Mesothelial cell of epicardium (in vitro differentiated cells): ENCODE results near the gene BZW2. TPM values are rescaled to one million over a fixed set of nuclear protein-coding genes. Genes with fewer than 3 reads are reported as not detected.

ENCODE experiments used
- DNase-seq, 2 experiments: peaks; one replicate each; pipeline ENCODE4 v3.0.0; 2021; ENCODE audit warnings: low spot score in 2 of 2; ENCODE audit not compliant: unreplicated experiment in 2 of 2
- H3K27ac Mint-ChIP-seq: 2 replicates; pipeline ENCODE4 v1.8.0; 2021; ENCODE audit warnings: mixed read lengths
- H3K27me3 Mint-ChIP-seq: 2 replicates; pipeline ENCODE4 v1.8.0; 2021; ENCODE audit warnings: low read depth, mixed read lengths
- H3K36me3 Mint-ChIP-seq: 2 replicates; pipeline ENCODE4 v1.8.0; 2021; ENCODE audit warnings: mixed read lengths
- H3K4me1 Mint-ChIP-seq: 2 replicates; pipeline ENCODE4 v1.8.0; 2021; ENCODE audit warnings: mixed read lengths
- H3K4me3 Mint-ChIP-seq: 2 replicates; pipeline ENCODE4 v1.8.0; 2021; ENCODE audit warnings: mild to moderate bottlenecking, moderate library complexity, mixed read lengths
- H3K9me3 Mint-ChIP-seq: 2 replicates; pipeline ENCODE4 v1.8.0; 2021; ENCODE audit warnings: mixed read lengths
- total RNA-seq: library from RNA; stranded (reverse); gene quantifications from 3 replicates; pipeline ENCODE4 v1.2.1, GENCODE V29; 2021
- TF ChIP-seq, protein P1 (sequence below): fragments of 200-600 bp; sonication (generic); IDR thresholded peaks from one replicate; pipeline ENCODE4 v1.5.0; 2021; ENCODE audit warnings: antibody characterized with exemption; ENCODE audit not compliant: unreplicated experiment

The BZW2 gene
- total RNA-seq, 1 donor from 2014 or later, result 73.9 TPM

DNA sequence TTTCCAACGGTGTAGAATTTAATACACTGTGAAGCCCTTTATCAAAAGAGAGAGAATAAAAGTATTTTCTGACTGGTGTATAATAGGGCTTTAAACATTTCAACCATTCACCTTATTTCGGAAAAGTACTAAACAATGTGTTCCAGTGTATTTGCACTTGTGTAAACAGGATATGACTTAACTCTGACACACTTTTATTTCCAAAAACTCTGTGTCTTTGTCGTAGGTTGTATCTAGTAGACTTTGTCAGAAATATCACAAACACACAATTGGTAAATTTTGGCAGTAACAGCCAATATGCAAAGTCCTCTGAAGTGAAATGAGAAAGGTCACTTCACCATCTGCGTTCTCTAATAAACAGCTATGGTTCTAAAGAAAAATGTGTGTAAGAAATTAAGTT lies 97.3 kb downstream of the BZW2 start:
- no peak for DNase-seq
- Mint-ChIP-seq H3K27me3 (peaks cover 2% of the 10 kb centered on the region), H3K27ac (no peak overlapping the region), H3K4me1 (peaks cover 31% of the 10 kb centered on the region), H3K4me3 (no peak overlapping the region), H3K9me3 (no peaks in the 10 kb centered on the region), H3K36me3 (no peaks in the 10 kb centered on the region)
- TF ChIP-seq, protein P1, sequence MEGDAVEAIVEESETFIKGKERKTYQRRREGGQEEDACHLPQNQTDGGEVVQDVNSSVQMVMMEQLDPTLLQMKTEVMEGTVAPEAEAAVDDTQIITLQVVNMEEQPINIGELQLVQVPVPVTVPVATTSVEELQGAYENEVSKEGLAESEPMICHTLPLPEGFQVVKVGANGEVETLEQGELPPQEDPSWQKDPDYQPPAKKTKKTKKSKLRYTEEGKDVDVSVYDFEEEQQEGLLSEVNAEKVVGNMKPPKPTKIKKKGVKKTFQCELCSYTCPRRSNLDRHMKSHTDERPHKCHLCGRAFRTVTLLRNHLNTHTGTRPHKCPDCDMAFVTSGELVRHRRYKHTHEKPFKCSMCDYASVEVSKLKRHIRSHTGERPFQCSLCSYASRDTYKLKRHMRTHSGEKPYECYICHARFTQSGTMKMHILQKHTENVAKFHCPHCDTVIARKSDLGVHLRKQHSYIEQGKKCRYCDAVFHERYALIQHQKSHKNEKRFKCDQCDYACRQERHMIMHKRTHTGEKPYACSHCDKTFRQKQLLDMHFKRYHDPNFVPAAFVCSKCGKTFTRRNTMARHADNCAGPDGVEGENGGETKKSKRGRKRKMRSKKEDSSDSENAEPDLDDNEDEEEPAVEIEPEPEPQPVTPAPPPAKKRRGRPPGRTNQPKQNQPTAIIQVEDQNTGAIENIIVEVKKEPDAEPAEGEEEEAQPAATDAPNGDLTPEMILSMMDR, result no peak

DNA sequence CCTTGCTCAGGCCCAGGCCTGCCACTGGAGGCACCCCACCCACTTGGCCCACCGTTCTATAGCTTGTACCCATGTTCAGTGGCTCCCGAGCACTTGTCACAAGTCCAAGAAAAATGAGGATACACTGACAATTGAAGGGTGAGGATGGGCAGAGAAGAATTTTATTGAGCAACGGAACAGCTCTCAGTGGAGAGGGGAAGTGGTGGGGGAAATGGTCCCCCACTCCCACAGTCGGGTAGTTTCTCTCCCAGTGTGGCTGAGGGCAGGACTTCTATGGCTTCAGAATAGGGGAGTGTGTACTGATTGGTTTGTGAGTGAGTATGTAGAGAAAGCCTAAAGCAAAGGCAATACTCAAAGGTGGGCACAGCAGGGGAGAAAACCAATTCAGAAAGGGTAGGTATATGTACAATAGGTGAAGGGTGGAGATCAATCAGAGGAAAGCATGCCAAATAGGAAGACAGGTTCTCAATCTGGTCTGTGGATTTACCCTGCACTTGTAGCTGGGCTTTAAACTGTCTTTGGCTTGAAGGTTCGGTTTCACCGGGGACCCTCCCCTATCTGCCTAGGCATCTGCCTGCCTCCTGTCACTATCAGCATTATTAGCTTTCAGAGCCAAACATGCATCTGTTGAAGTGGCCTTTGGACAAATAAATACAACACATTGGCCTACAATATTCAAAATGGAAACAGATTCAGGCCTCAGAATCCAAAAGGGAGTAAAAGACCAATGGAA lies 98.7 kb downstream of the BZW2 start:
- no peak overlapping the region for H3K4me3 Mint-ChIP-seq
- no peaks in the 10 kb centered on the region for H3K9me3 Mint-ChIP-seq
- TF ChIP-seq, protein P1, result no peak
- H3K27me3 Mint-ChIP-seq, result peaks cover 2% of the 10 kb centered on the region
- no peak for DNase-seq
- peaks cover 29% of the 10 kb centered on the region for H3K4me1 Mint-ChIP-seq
- no peak overlapping the region for H3K27ac Mint-ChIP-seq
- H3K36me3 Mint-ChIP-seq, result no peaks in the 10 kb centered on the region

DNA sequence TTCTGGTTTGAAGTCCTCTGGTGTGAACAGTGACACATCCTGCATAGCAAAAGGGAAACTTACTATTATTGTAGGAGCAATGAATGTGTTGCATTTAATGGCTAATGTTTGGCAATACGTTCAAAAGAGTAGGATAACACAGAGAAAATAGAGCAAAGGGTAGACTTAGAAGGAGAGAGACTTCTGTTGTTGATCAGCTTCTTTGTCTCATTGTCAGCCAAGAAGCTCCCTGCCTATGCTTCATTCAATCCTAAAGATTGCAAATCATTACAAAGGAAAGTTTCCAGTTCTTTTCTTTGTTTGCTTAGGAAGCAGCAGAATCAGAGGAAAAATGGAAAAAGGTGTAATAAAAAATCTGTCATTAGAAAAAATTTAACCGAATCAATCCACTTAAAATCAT lies 99.7 kb downstream of the BZW2 start:
- H3K27ac Mint-ChIP-seq, result no peak overlapping the region
- DNase-seq, result no peak

DNA sequence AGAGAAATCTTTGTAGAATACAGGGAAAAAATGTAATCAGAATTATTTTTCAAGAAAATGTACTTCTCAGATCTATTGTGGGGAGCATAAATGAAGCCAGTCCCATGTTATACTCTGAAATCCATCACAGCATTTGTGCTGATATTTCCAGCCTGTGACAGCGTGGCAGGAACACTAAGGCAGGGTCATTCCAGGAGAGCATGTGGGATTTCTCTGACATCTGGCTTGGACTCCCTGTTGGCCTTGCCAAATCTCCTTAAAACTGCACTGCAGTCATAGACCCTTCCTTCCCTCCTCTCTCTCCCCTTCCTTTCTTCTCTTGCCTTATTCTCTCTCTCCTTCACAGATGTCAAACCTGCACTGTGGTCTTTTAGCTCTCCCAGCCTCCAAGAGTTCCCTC lies 101.1 kb downstream of the BZW2 start:
- Mint-ChIP-seq H3K27ac (no peak overlapping the region), H3K27me3 (peaks cover 4% of the 10 kb centered on the region), H3K9me3 (no peaks in the 10 kb centered on the region), H3K4me1 (peaks cover 11% of the 10 kb centered on the region), H3K36me3 (no peaks in the 10 kb centered on the region), H3K4me3 (no peak overlapping the region)
- DNase-seq, result no peak
- TF ChIP-seq, protein P1, result no peak

More for the DNA sequence above, 99.7 kb downstream of the BZW2 start:
- H3K36me3 Mint-ChIP-seq, result no peaks in the 10 kb centered on the region
- H3K4me3 Mint-ChIP-seq, result no peak overlapping the region
- H3K9me3 Mint-ChIP-seq, result no peaks in the 10 kb centered on the region
- peaks cover 2% of the 10 kb centered on the region for H3K27me3 Mint-ChIP-seq
- TF ChIP-seq, protein P1, result no peak
- peaks cover 19% of the 10 kb centered on the region for H3K4me1 Mint-ChIP-seq

DNA sequence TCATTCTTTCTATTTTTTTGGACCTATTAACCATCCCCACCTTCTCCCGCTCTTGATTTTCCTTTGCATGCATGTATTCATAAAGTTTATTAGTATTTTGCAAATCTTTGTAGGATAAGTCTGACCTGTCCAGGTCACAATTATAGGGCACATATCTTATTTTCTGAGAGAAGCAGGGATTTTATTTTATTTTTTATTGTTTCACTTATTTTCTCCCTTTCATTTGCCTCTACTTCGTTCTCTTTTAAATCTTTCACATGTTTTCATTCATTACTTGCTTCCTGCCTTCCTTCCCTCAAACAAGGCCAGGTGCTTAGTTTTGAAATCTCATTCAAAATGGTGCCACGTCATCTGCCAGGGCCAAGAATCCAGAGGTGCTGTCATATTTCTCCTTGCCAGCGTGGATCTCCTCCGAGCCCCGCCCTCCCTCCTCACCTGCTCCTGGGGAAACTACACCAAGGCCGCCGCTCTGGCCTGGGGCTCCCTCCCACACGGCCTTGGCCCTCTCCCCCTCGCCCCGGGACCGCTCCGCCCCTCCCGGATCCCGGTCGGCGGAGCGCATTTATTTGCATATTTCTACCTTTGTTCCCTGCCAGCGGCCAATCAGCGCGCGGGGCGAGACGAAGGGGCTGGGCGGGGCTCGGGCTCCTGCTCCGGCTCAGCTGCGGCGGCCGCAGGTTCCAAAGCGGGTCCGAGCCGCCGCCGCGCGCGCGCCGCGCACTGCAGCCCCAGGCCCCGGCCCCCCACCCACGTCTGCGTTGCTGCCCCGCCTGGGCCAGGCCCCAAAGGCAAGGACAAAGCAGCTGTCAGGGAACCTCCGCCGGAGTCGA lies 107.3 kb downstream of the BZW2 start, which contains the start of gene TSPAN13:
TSS of gene TSPAN13 (plus strand) at position 654 of the 830 bp plus-strand sequence. CDS start 213 bp downstream, outside the sequence.
- TF ChIP-seq, protein P1, result no peak
- peak within 1 kb of the TSS; percentile 81 for H3K4me3 Mint-ChIP-seq
- DNase-seq, result peak; percentile 78 to 91
- H3K4me1 Mint-ChIP-seq, result peaks cover 19% of the 10 kb centered on the region
- H3K27me3 Mint-ChIP-seq, result peaks cover 2% of the 10 kb centered on the region
- H3K27ac Mint-ChIP-seq, result peak within 1 kb of the TSS; percentile 92
- H3K36me3 Mint-ChIP-seq, result no peaks in the 10 kb centered on the region
- H3K9me3 Mint-ChIP-seq, result no peaks in the 10 kb centered on the region
